GM23338 (cell line): Measurements from ENCODE around the gene ATP9B.

Experiments
- CREB1 ChIP-seq: fragments of 250-450 bp; sonication (Bioruptor Pico); IDR thresholded peaks from 2 replicates; pipeline ENCODE4 v1.5.0; 2020; ENCODE audit warnings: low read depth, mild to moderate bottlenecking, moderate library complexity
- CTCF ChIP-seq, 2 experiments: fragments of 200-600 bp in 1 of 2; sonication (generic) in 1 of 2; conservative IDR thresholded peaks; 2 replicates each; pipeline versions ENCODE4 v1.5.1 to v1.6.1; 2016 to 2017; ENCODE audit warnings: antibody characterized with exemption in 2 of 2, low read depth in 2 of 2, mild to moderate bottlenecking in 2 of 2, moderate library complexity in 1 of 2
- EZH2 ChIP-seq: fragments of 200-600 bp; sonication (generic); IDR thresholded peaks from one replicate; pipeline ENCODE4 v1.8.0; 2017; ENCODE audit warnings: antibody characterized with exemption, mild to moderate bottlenecking, low read depth; ENCODE audit not compliant: unreplicated experiment
- EZH2phosphoT487 ChIP-seq: fragments of 200-600 bp; sonication (generic); IDR thresholded peaks from one replicate; pipeline ENCODE4 v1.8.1; 2018; ENCODE audit warnings: antibody characterized with exemption; ENCODE audit not compliant: unreplicated experiment
- POLR2AphosphoS5 ChIP-seq: IDR thresholded peaks from 2 replicates; pipeline ENCODE4 v1.6.1; 2016; ENCODE audit warnings: antibody characterized with exemption, low read depth
- REST ChIP-seq: IDR thresholded peaks from one replicate; pipeline ENCODE4 v1.6.1; 2018; ENCODE audit warnings: antibody characterized with exemption; ENCODE audit not compliant: unreplicated experiment
- ZNF331 ChIP-seq: fragments of 250-450 bp; sonication (Bioruptor Pico); IDR thresholded peaks from 2 replicates; pipeline ENCODE4 v1.5.0; 2020; ENCODE audit warnings: low read depth, mild to moderate bottlenecking, moderate library complexity
- ZNF462 ChIP-seq: fragments of 250-450 bp; sonication (Bioruptor Pico); IDR thresholded peaks from 2 replicates; pipeline ENCODE4 v1.5.0; 2020; ENCODE audit warnings: mild to moderate bottlenecking, moderate library complexity

GRCh38 chr18:79069717-79070151 is 540 bp downstream of the ATP9B start:
- TF ChIP-seq CTCF (conservative IDR thresholded peaks at IDR 0.05; ENCODE audit: low read depth in 2 of 2), result no peak
- TF ChIP-seq POLR2AphosphoS5, result no peak
- TF ChIP-seq EZH2phosphoT487, result no peak
- TF ChIP-seq CREB1 (CRISPR knock-in tag), result no peak
- TF ChIP-seq REST, result no peak
- TF ChIP-seq EZH2, result no peak
- TF ChIP-seq ZNF331 (CRISPR knock-in tag), result no peak
- TF ChIP-seq ZNF462 (CRISPR knock-in tag), result no peak
